Smooth muscle cell (in vitro differentiated cells): Measurements from ENCODE around the gene CNN1. TPM values are rescaled to one million over a fixed set of nuclear protein-coding genes. Genes with fewer than 3 reads are reported as not detected.

Experiments used
- DNase-seq: peaks from one replicate; lab custom pipeline; 2025; ENCODE audit not compliant: unreplicated experiment; lab: John Stamatoyannopoulos, UW
- H2AFZ ChIP-seq: fragments of 200-600 bp; sonication (generic); 2 replicates; pipeline ENCODE4 v1.6.0; 2016; ENCODE audit warnings: antibody characterized with exemption, low read depth, mild to moderate bottlenecking
- H3F3A ChIP-seq: fragments of 200-600 bp; sonication (generic); 2 replicates; pipeline ENCODE4 v1.6.0; 2017; ENCODE audit warnings: antibody characterized with exemption, low read depth
- H3K27ac ChIP-seq: fragments of 200-600 bp; sonication (generic); 2 replicates; pipeline ENCODE4 v1.5.1; 2016; ENCODE audit warnings: low read depth, mild to moderate bottlenecking
- H3K27me3 ChIP-seq: fragments of 200-600 bp; sonication (generic); 2 replicates; pipeline ENCODE4 v1.6.1; 2016; ENCODE audit warnings: low read depth, mild to moderate bottlenecking
- H3K36me3 ChIP-seq: fragments of 200-600 bp; sonication (generic); 2 replicates; pipeline ENCODE4 v1.5.1; 2016; ENCODE audit warnings: low read depth
- H3K4me1 ChIP-seq: fragments of 200-600 bp; sonication (generic); 2 replicates; pipeline ENCODE4 v1.5.1; 2016; ENCODE audit warnings: low read depth
- H3K4me2 ChIP-seq: fragments of 200-600 bp; sonication (generic); 2 replicates; pipeline ENCODE4 v1.6.0; 2016; ENCODE audit warnings: mild to moderate bottlenecking
- H3K4me3 ChIP-seq: fragments of 200-600 bp; sonication (generic); 2 replicates; pipeline ENCODE4 v1.5.1; 2016; ENCODE audit warnings: mild to moderate bottlenecking
- H3K79me2 ChIP-seq: fragments of 200-600 bp; sonication (generic); 2 replicates; pipeline ENCODE4 v1.6.0; 2016; ENCODE audit warnings: low read depth, mild to moderate bottlenecking
- H3K9ac ChIP-seq: fragments of 200-600 bp; sonication (generic); 2 replicates; pipeline ENCODE4 v1.6.0; 2016; ENCODE audit warnings: low read depth
- H3K9me3 ChIP-seq: fragments of 200-600 bp; sonication (generic); replicated peaks from 2 replicates; pipeline ENCODE4 v1.5.1; 2016; ENCODE audit warnings: low read depth
- H4K20me1 ChIP-seq: fragments of 200-600 bp; sonication (generic); 2 replicates; pipeline ENCODE4 v1.6.0; 2016; ENCODE audit warnings: low read depth
- WGBS: methylation state at CpG from one replicate; pipeline ENCODE4 v1.1.7; 2016; ENCODE audit warnings: low lambda C conversion rate; 5-methylcytosine and 5-hydroxymethylcytosine counted together
- polyA plus RNA-seq: library from polyadenylated mRNA; unstranded; fragments of >200 nt; fragmentation: Nextera tagmentation; extraction: Ambion mirVana; gene quantifications from 2 replicates; pipeline ENCODE4 v1.2.1, GENCODE V29; 2016
- total RNA-seq: library from RNA; depleted of rRNA; stranded (reverse); fragments of >200 nt; gene quantifications from 2 replicates; pipeline ENCODE4 v1.2.3, GENCODE V29; 2014
- TF ChIP-seq, protein P1 (sequence below): fragments of 200-600 bp; sonication (generic); IDR thresholded peaks from 2 replicates; pipeline ENCODE4 v1.5.1; 2017; ENCODE audit warnings: borderline replicate concordance, mild to moderate bottlenecking, antibody characterized with exemption; ENCODE audit not compliant: insufficient read depth, poor library complexity, severe bottlenecking

Gene CNN1
- total and polyA plus RNA-seq, 2 experiments from 2014 or later: 72.8 to 99.5 TPM

DNA sequence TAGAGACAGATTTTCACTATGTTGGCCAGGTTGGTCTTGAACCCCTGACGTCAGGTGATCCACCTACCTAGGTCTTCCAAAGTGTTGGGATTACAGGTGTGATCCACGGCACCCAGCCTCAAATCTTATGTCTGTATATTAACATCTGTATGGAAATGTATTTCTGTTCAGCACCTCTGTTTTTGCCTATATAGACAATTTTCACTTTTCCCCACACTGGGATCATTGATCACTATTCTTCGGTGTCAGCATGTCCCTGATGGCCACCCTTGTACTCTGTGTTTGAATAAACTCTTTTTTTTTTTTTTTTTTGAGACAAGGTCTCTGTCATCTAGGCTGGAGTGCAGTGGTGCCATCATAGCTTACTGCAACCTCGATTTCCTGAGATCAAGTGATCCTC lies 55.4 kb downstream of the CNN1 start:
- H3K4me2 ChIP-seq: no peak overlapping the region
- H4K20me1 ChIP-seq: peaks cover 13% of the 10 kb centered on the region
- DNase-seq: no peak
- 88% methylated on average over 4 of the region's 4 CpGs for WGBS
- no peak overlapping the region for H3K4me3 ChIP-seq
- H3K27ac ChIP-seq: no peak overlapping the region
- H3K9ac ChIP-seq: no peak overlapping the region
- H2AFZ ChIP-seq: no peak overlapping the region
- no peaks in the 10 kb centered on the region for H3K27me3 ChIP-seq
- TF ChIP-seq, protein P1, sequence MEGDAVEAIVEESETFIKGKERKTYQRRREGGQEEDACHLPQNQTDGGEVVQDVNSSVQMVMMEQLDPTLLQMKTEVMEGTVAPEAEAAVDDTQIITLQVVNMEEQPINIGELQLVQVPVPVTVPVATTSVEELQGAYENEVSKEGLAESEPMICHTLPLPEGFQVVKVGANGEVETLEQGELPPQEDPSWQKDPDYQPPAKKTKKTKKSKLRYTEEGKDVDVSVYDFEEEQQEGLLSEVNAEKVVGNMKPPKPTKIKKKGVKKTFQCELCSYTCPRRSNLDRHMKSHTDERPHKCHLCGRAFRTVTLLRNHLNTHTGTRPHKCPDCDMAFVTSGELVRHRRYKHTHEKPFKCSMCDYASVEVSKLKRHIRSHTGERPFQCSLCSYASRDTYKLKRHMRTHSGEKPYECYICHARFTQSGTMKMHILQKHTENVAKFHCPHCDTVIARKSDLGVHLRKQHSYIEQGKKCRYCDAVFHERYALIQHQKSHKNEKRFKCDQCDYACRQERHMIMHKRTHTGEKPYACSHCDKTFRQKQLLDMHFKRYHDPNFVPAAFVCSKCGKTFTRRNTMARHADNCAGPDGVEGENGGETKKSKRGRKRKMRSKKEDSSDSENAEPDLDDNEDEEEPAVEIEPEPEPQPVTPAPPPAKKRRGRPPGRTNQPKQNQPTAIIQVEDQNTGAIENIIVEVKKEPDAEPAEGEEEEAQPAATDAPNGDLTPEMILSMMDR: no peak
- peaks cover 10% of the 10 kb centered on the region for H3K4me1 ChIP-seq
- no peaks in the 10 kb centered on the region for H3K36me3 ChIP-seq
- peaks cover 18% of the 10 kb centered on the region for H3K79me2 ChIP-seq
- no peaks in the 10 kb centered on the region for H3F3A ChIP-seq
- no peaks in the 10 kb centered on the region for H3K9me3 ChIP-seq

DNA sequence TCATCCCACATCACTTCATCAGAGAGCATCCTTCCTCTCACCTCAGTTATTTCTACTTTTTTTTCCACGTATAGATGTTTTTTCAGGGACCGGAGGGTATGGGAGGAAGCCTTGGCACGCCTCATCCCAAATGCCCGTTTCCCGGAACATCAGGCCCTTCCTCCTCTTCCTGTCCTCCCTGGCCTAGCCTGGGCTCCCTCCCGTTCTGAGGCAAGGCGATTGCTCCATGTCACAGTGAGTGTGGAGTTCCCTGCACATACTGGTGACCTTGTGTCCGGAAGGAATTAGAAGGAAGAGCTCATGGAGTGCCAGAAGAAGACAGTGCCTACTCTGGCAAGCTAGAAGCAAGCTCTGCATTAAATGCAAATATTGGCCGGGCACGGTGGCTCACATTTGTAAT lies 57.5 kb downstream of the CNN1 start:
- H4K20me1 ChIP-seq: peaks cover 34% of the 10 kb centered on the region
- no peaks in the 10 kb centered on the region for H3F3A ChIP-seq
- no peaks in the 10 kb centered on the region for H3K27me3 ChIP-seq
- DNase-seq: no peak
- H3K27ac ChIP-seq: no peak overlapping the region
- no peak overlapping the region for H3K9ac ChIP-seq
- H3K4me3 ChIP-seq: no peak overlapping the region
- peaks cover 10% of the 10 kb centered on the region for H3K4me1 ChIP-seq
- 94% methylated on average over 10 of the region's 10 CpGs for WGBS
- peaks cover 39% of the 10 kb centered on the region for H3K79me2 ChIP-seq
- H3K36me3 ChIP-seq: no peaks in the 10 kb centered on the region
- H2AFZ ChIP-seq: no peak overlapping the region
- H3K9me3 ChIP-seq: no peaks in the 10 kb centered on the region
- TF ChIP-seq, protein P1: no peak
- no peak overlapping the region for H3K4me2 ChIP-seq

DNA sequence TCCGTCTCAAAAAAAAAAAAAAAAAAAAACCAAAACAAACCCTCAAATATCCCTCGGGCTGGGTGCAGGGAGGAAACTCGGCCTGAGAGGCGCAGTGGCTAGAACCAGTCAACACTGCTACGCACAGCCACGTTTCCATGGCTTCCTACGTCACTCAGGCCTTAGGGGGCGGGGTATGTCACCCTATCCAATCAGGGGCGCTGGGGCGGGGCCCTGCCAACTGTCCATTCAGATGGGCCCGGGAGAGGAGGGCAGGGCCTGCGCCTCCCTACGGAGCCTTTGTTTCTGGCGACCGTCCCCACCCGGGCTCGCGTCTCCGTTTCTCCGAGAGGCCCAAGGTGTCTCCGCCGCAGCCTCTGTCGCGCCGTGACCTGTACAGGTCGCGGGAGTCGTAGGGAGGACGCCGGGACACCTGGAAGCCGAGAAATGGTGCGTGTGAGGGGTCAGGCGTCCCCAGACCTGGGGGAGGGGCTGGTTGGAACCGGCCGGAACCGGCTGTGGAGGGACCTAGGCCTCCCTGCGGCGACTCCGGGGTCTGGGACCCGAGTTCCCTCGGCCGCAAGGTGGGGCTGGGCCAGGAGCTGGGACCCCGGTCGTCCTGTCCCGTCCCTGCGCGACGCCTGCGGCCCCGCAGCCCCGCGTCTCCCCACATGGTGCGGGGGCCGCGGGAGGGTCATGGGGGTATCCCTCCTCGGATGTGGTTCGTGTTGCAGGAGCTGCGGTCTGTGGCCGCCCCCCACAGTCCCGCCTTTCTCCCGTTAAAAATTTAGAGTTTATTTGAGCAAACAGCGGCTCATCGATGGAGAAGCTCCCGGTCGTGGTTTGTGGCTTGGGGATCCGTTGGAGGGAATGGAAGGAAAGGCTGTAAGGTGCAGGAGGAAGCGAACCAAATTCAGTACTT lies 58.8 kb downstream of the CNN1 start, which contains the start of gene ZNF627:
TSS of gene ZNF627 (plus strand) at position 282 of the 901 bp plus-strand sequence. CDS start at position 427, 145 bp downstream.
- TF ChIP-seq, protein P1: no peak
- Histone ChIP-seq H3K36me3 (no peaks in the 10 kb centered on the region), H4K20me1 (peaks cover 46% of the 10 kb centered on the region), H3K4me2 (peak within 1 kb of the TSS; percentile 86), H3F3A (no peaks in the 10 kb centered on the region), H3K79me2 (peaks cover 50% of the 10 kb centered on the region), H2AFZ (peak within 1 kb of the TSS; percentile 52), H3K4me3 (peak within 1 kb of the TSS; percentile 92), H3K4me1 (peaks cover 10% of the 10 kb centered on the region), H3K9me3 (no peaks in the 10 kb centered on the region), H3K9ac (peak within 1 kb of the TSS; percentile 99), H3K27me3 (no peaks in the 10 kb centered on the region), H3K27ac (peak within 1 kb of the TSS; percentile 94)
- 1% methylated on average over 66 of the region's 67 CpGs for WGBS
- peak; percentile 86 for DNase-seq
